GM18870 (cell line): ENCODE data around the gene HNRNPA0.

ENCODE experiments used
- ATAC-seq: cut with Tn5 transposase; IDR thresholded peaks from one replicate; pipeline ENCODE4 v1.9.1; 2021; ENCODE audit warnings: moderate library complexity; ENCODE audit not compliant: unreplicated experiment

Gene HNRNPA0

GRCh38 chr5:137728048-137728447, 26.1 kb downstream of the HNRNPA0 start:
- ATAC-seq, result no peak

DNA sequence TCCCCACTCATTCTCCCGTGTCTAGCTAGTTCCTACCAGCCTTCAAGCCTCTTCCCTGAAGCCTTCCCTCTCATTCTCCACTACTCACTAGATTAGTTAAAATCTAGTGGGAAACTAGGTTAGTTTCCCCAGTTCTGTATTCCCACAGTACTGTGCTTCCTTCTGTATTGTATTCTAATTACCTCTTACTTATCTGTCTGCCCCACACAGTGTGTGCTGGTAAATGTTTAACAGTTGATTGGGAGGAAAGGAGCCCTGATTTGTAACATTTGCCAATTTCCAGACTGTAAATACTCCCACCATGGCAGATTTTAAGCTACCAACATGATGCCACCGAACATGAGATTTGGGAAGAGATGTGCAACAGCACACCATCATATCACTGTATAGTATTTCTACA, 26.5 kb downstream of the HNRNPA0 start:
- ATAC-seq, result no peak

GRCh38 chr5:137724251-137724650, 29.9 kb downstream of the HNRNPA0 start:
- ATAC-seq, result no peak

GRCh38 chr5:137718611-137719010, 35.6 kb downstream of the HNRNPA0 start:
- no peak for ATAC-seq

- ATAC-seq, result no peak
Observed at GRCh38 chr5:137716337-137716736, 37.8 kb downstream of the HNRNPA0 start.

GRCh38 chr5:137715456-137715855, 38.7 kb downstream of the HNRNPA0 start:
- ATAC-seq, result no peak

DNA sequence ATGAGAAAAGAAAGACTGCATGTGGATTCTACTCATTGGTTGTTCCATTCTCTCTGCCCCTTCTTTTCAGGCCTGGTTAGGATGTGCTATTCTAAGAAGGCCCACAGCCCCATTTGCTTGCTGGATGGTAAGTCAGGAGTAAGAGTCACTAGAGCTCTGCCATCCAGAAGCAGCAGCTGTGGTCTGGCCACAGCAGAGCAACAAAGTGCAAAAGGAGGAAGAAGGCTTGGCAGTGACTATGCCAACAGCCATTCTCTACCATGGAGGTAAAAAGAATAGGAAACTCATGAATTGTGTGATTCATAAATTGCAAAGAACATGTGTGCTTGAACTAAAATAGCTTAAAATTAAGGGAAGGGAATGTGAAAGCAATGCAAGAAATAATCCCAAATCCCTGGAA, 39.2 kb downstream of the HNRNPA0 start:
- no peak for ATAC-seq

DNA sequence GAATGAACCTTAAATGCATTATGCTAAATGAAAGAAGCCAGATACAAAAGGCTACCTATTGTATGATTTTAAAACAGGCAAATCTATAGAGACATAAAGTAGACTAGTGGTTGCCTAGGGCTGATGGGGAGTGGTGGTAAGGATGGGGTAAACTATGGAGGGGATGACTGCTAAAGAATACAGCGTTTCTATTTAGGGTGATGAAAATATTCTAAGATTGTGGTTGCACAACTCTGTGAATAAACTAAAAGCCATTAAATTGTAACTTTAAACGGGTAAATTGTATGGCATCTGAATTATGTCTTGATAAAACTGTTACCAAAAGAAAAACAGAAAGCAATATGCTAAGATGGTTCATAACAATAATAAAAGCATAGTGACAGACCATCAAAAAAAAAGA, 39.7 kb downstream of the HNRNPA0 start:
- no peak for ATAC-seq

DNA sequence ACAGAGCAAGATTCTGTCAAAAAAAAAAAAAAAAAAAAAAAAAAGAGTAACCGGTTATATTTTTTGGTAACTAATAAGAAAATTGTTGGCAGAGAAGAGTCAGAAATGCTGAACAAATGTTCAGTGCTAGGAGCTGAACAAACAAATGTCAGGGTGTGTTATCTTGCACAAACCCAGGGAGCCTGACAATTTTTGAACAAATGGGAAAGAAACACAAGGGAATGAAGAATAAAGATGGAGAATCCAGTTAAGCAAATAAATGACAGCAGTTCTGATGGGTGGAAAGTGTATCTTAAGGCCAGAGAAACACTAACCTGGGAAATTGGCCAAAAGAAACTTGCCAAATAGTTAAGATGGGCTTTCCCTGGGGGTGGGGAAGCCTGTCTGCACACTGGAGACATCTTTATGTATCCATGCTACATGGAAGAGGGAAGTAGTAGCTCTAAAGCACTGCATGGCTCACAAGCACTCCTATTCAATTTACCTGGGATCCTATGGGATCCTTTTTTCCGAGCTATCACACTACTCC, 42.0 kb downstream of the HNRNPA0 start:
- no peak for ATAC-seq

DNA sequence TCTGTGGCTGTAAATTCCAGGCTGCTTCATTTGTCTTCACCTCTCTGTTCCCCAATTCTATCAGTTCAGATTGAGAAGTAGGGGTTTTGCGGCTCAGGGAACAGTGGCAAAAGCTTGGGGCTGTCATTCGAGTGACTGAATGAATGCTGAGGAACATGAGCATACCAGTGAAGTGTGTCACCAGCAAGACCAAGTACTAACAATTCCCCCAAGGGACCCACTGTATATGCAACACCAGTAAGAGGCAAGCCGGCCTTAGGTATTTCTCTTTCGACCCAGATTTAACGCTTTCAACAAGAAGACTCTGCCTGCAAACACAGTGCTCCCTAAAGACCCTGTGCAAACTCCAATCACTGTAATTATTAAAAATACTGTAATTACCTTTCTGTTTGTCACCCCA, 44.1 kb downstream of the HNRNPA0 start:
- no peak for ATAC-seq

DNA sequence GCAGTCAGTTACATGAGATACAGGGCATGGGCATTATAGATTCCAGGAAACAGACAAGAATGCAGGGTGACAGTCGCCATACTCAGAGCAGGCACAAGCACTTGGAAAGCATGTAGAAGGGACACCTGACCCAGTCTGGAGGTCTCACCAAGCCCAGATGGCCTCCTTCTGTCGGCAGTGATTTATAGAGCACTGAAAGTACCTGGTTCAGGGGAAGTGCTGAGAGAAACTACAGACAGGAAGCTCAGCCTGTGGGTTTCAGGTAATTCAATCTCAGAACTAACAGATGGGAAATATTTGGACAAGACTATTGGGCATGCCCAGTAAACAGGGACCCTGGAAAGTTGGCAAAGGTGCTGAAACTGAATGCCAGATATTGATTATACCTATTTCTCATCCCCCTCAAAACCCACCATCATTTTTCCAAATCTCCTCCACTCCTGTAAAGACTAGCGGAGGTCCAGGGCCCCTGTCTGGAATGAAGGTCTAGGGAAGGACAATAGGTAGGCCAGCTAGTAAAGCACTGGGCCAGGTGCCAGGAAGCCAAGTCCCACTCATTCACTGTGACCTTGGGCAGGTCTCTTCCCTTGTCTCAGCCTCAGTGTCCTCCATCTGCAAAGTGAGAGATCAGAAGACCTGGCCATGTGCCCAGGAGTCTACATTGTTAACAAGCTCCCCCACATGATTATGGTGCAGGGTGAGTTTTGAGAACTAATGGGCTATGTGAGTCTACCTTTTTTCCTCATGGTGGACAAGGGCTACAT, 45.2 kb downstream of the HNRNPA0 start:
- ATAC-seq, result no peak

GRCh38 chr5:137708062-137708461, 46.1 kb downstream of the HNRNPA0 start:
- no peak for ATAC-seq

DNA sequence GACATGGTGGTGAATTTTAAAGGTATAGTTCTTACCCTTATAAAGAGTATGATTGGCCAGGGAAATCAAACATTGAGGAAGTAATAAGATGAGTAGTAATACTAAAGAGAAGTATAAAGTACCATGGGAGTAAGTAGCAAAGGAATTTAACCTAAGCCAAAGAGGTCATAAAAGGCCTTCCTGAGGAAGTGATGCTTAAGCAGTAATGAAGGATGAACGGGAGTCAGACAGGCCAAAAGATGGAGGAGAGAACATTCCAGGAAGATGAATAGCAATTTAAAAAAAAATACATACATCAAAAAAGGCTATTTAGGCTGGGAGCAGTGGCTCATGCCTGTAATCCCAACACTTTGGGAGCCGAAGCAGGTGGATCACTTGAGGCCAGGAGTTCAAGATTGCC, 47.3 kb downstream of the HNRNPA0 start:
- no peak for ATAC-seq

DNA sequence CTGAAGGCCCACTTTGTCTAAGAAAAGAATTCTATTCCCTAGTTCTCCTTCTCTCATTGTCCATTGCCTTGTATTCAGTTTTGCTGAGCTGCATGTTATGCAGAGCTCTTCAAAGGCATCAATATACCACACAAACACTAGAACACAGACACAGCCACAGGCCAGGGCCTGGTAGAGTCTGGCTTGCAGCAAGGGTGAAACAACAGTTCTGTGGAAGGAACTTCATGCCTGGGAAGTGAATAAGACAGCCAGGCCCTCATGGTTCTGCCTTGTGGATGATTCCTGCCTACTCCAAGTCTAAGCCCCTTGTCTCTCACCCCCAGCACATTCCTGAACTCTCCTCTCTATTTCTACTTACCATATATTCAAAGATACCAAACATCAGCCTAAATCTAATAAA, 49.1 kb downstream of the HNRNPA0 start:
- ATAC-seq, result no peak

DNA sequence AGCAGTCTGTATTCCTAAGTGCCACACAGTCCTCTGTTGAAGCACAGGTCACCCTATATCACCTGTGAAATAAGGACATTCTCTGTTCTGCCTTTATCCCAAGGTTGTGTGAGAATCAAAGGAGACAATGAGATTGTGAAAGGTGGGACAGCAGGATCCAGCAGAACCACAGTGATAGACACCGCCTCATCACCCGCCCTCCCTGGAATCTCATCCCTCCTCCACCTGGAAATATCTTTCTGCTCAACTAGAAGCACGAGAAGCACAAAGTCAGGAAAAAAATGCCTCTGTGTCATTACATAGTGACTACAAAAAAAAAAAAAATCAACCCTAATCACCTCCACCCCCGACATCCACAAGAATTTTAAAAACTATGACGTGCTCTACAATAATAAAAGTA, 50.6 kb downstream of the HNRNPA0 start:
- no peak for ATAC-seq

DNA sequence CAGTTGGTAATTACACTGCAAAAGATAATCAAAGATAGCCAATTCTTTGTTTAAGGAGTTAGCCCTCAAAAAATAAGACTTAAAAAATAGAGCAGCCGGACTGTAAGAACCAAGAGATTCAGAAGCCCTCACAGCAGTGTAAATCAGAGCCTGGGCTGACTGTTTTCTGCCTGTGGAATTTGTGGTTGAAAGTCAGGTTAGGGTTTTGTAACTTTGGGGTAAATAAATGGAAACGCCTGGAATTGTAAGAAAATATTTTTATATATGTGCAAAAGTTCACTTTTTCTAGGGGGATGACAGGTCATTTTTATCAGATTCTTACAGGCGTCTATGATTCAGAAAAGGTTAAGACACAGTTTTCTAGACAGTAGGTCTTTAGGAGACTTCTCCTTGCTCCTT, 53.9 kb downstream of the HNRNPA0 start:
- no peak for ATAC-seq

DNA sequence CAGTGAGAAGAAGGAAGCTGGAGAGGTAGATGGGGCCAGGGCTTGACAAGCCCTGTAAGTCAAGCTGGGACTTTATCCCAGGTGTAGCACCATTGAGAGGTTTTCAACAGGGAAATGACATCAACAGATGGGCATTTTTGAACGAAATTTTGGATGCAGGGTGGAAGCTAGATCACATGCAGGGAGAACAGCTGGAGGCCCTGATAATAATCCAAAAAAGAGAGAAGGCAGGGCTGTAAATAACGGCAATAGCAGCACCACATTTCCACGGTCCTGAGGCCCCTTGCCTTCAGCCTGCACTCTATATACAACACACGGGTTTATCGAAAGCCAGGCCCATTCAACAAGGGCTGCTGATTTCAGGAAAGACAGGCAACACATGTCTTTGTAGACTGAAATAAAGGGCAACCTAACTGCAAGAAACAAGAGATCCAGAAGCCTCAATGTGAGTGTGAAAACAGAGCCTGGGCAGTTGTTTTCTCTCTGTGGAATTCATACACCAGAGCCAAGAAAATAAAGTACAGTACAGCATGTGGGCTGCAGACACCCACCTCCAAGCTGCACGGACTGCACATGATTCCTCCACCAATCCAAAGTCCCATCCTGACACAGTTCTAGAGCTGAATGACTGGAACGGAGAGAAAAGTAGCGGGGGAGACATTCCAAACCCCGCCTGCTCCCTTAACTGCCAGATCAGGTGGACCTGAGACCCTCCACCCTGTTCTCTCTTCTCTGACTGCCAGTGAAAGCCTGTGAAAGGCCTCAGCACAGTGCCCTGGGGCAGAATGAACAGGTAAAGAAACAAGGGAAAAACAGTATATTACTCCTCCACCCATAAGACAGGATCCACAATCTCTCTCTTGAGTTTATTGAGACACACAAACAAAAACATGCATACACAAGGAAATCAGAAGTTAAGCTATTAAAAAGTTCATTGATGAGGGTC, 54.6 kb downstream of the HNRNPA0 start:
- no peak for ATAC-seq

DNA sequence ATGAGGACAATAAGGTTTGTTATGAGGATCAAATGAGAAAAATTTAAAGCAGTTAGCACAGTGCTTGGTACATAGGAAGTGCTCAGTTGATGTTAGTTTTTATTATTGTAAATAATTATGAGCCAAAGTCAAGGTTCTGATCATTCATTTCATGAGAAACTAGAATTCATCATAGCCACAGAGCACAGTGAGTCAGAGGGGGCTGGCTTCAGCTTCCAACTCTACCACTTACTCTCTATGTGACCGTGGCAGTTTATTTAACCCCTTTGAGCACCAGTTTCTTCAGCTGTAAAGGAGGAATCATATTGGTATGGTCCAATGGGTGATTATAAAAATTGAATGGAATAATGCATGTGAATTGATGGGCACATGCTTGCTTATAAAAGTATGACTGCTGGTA, 57.7 kb downstream of the HNRNPA0 start:
- no peak for ATAC-seq

DNA sequence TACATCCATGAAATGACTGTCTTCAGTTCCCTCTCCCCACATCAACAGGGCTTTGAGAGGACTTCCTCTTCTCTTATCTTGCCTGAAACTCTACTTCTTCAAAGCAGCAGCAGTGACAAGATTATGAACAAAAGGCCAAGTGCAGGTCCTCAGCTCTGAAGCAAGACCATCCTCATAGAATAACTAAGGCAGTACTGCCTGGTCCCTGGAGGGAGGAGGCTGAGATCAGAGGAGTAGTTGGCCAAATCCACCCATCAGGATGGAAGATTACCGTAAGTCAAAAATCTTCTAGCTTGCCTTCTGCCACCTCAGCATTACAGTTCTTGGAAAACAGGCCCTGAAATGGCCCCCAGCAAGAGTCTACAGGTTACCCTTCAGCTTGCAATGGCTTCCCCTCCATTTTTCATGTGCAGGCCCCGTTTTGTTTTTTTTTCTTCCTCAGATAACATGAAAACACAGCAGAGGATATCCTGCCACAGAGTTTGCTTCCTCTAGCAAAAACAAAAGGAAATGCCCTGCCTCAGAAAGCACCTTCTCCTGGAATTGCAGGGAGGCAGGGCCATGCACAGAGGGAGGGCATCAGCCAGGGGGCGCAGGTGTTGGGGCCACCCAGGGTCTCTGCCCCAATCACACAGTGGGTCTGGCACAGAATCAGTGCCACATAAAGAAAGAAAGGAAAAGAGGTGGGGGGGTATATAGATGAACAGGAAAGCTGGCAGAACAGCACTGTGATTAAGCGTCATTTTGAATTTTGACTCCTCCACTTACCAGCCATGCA, 58.3 kb downstream of the HNRNPA0 start:
- no peak for ATAC-seq
